Right atrium auricular region (tissue), 2 donors: ENCODE data around the gene F2. TPM values are rescaled to one million over a fixed set of nuclear protein-coding genes. Genes with fewer than 3 reads are reported as not detected.
"Not testable (repeated sequence)": the region's sequence is repeated elsewhere in the genome, so short reads cannot be mapped to it uniquely, and the experiment has no call there.

Experiments
- DNase-seq: peaks from one replicate; pipeline ENCODE4 v3.0.0-alpha.2; 2019; ENCODE audit warnings: low spot score
- H3K27ac ChIP-seq, 2 donors: fragments of 200-600 bp; sonication (generic); 1 replicate in 1 of 2; 2 replicates in 1 of 2; pipeline ENCODE4 v1.5.1; 2016 to 2019
- H3K27me3 ChIP-seq, 2 donors: fragments of 200-600 bp; sonication (generic); one replicate each; pipeline versions ENCODE4 v1.5.1 to v1.6.0; 2017 to 2019
- H3K36me3 ChIP-seq: fragments of 200-600 bp; sonication (generic); one replicate; pipeline ENCODE4 v1.5.1; 2016
- H3K4me1 ChIP-seq, 2 donors: fragments of 200-600 bp; sonication (generic); one replicate each; pipeline versions ENCODE4 v1.5.1 to v1.6.0; 2017 to 2019
- H3K4me3 ChIP-seq, 2 donors: fragments of 200-600 bp; sonication (generic); 1 replicate in 1 of 2; 2 replicates in 1 of 2; pipeline ENCODE4 v1.5.1; 2017 to 2019; ENCODE audit warnings: mild to moderate bottlenecking in 1 of 2, moderate library complexity in 1 of 2
- H3K9me3 ChIP-seq, 2 donors: fragments of 200-600 bp; sonication (generic); one replicate each; pipeline ENCODE4 v1.5.1; 2019
- total RNA-seq, 2 donors: library from RNA; depleted of rRNA; stranded (reverse); fragments of >200 nt; gene quantifications; one replicate each; pipeline ENCODE4 v1.1.0, GENCODE V29; 2016
- TF ChIP-seq, protein P1 (sequence below), 2 donors: fragments of 200-600 bp; sonication (generic); IDR thresholded peaks; one replicate each; pipeline ENCODE4 v1.5.1; 2019; ENCODE audit warnings: antibody characterized with exemption in 2 of 2

Gene F2
- total RNA-seq, 2 donors from 2014 or later, result not detected

DNA sequence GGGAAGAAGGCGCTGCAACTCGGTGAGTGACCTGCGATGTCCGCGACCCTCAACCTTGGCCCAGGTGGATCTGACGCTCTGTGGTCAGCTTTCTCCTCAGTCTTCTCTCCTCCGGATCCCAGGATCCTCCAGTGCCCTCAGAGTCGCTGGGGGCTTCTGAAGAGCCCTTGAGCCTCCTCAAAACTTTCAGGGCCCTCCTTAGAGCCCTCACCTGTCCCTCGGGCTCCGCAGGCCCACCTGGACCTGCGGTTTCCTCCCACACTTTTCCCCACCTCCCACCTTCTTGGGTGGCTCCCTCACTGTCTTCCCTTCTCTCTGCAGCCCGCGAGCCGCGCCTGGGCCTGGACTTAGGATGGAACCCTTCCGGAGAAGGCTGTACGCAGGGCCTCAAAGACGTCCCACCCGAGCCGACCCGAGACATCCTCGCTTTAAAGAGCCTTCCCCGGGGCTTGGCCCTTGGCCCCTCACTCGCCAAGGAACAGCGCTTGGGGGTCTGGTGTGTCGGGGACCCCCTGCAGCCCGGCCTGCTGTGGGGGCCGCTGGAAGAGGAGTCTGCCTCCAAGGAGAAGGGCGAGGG, 17.8 kb upstream of the F2 start:
- H3K36me3 ChIP-seq, result peaks cover 41% of the 10 kb centered on the region
- H3K27me3 ChIP-seq, result no peaks in the 10 kb centered on the region
- TF ChIP-seq, protein P1, sequence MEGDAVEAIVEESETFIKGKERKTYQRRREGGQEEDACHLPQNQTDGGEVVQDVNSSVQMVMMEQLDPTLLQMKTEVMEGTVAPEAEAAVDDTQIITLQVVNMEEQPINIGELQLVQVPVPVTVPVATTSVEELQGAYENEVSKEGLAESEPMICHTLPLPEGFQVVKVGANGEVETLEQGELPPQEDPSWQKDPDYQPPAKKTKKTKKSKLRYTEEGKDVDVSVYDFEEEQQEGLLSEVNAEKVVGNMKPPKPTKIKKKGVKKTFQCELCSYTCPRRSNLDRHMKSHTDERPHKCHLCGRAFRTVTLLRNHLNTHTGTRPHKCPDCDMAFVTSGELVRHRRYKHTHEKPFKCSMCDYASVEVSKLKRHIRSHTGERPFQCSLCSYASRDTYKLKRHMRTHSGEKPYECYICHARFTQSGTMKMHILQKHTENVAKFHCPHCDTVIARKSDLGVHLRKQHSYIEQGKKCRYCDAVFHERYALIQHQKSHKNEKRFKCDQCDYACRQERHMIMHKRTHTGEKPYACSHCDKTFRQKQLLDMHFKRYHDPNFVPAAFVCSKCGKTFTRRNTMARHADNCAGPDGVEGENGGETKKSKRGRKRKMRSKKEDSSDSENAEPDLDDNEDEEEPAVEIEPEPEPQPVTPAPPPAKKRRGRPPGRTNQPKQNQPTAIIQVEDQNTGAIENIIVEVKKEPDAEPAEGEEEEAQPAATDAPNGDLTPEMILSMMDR (IDR thresholded peaks at IDR 0.05), result no peak
- DNase-seq, result no peak
- peak overlapping the region; percentile 94 to 96 for H3K27ac ChIP-seq
- H3K9me3 ChIP-seq, result no peaks in the 10 kb centered on the region
- H3K4me3 ChIP-seq, result peak overlapping the region; percentile 79 to 93
- peaks cover 0 to 58% of the 10 kb centered on the region in 2 donors for H3K4me1 ChIP-seq

DNA sequence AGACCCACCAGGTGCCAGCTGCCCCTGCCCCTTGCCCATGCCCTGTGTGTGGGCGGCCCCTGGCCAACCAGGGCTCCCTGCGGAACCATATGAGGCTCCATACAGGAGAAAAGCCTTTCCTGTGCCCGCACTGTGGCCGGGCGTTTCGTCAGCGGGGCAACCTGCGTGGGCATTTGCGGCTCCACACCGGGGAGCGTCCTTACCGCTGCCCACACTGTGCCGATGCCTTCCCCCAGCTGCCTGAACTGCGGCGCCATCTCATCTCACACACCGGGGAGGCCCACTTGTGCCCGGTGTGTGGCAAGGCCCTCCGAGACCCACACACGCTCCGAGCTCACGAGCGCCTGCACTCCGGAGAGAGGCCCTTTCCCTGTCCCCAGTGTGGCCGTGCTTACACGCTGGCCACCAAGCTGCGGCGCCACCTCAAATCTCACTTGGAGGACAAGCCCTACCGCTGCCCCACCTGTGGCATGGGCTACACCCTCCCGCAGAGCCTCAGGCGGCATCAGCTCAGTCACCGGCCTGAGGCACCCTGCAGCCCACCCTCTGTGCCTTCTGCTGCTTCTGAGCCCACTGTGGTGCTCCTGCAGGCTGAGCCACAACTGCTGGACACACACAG, 13.8 kb upstream of the F2 start:
- Histone ChIP-seq H3K27me3 (no peaks in the 10 kb centered on the region), H3K4me1 (peaks cover 0 to 20% of the 10 kb centered on the region in 2 donors), H3K36me3 (peaks cover 56% of the 10 kb centered on the region), H3K27ac (no peak overlapping the region), H3K9me3 (no peaks in the 10 kb centered on the region), H3K4me3 (no peak overlapping the region)
- TF ChIP-seq, protein P1 (IDR thresholded peaks at IDR 0.05), result no peak
- no peak for DNase-seq

DNA sequence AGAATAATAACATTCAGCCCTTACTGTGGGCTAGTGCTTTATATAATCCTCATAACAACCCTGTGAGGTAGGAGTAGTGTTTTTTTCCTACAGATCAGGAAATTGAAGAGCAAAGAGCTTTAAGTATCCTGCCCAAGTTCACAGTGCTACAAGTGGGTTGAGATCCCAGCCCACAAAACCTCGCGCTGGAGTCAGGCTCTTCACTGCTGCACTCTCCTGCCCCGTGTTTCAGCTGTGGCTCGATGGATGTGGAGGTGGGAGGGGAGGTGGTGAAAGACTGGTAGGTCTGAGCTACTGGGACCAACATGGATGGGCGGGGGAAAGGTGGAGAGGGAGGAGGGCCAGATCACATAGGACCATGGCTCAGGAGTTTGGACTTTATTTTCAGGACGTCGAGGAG, 12.1 kb upstream of the F2 start:
- Histone ChIP-seq H3K4me3 (no peak overlapping the region), H3K36me3 (peaks cover 56% of the 10 kb centered on the region), H3K27me3 (no peaks in the 10 kb centered on the region), H3K27ac (no peak overlapping the region), H3K9me3 (no peaks in the 10 kb centered on the region), H3K4me1 (peaks cover 0 to 22% of the 10 kb centered on the region in 2 donors)
- TF ChIP-seq, protein P1 (IDR thresholded peaks at IDR 0.05), result no peak
- no peak for DNase-seq

DNA sequence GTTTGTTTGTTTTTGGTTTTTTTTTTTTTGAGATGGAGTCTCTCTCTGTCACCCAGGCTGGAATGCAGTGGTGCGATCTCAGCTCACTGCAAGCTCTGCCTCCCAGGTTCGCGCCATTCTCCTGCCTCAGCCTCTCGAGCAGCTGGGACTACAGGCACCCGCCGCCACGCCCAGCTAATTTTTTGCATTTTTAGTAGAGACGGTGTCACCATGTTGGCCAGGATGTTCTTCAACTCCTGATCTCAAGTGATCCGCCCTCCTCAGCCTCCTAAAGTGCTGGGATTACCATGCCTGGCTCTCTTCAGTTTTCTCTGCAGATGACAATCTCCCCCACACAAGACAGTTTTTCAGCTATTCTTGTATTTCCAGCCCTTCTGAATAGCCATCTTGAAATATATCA, 9.7 kb upstream of the F2 start:
- H3K27me3 ChIP-seq, H3K9me3 ChIP-seq, DNase-seq, H3K4me3 ChIP-seq: not testable (repeated sequence)
- H3K4me1 ChIP-seq, result peaks cover 0 to 12% of the 10 kb centered on the region in 2 donors
- peak overlapping the region in 1 of 2 donors; percentile 87 for H3K27ac ChIP-seq
- peaks cover 33% of the 10 kb centered on the region for H3K36me3 ChIP-seq

DNA sequence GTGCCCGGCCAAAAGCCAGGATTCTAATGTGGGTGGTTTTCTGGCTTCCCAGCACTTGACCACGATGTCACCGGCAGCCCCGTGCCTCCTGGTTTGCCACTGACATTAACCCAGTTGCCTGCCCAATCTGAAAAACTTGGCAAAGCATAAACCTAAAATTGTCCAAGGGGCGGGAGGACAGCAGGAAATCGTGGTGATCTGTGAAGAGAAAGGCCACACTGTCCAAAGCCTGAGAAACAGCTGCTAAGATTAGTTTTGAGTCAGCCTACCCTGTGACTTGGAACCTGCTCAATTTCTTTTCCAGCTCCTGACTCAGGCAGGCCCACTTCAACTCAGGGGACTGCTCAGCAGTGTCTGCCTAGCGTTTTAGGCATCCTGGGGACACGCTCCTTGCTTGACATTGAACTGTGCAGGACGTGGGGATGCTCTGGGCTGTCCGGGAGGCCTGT, 8.2 kb upstream of the F2 start:
- Histone ChIP-seq H3K4me1 (peaks cover 0 to 12% of the 10 kb centered on the region in 2 donors), H3K27me3 (no peaks in the 10 kb centered on the region), H3K27ac (peak overlapping the region; percentile 87 to 94), H3K4me3 (no peak overlapping the region), H3K9me3 (no peaks in the 10 kb centered on the region), H3K36me3 (peaks cover 18% of the 10 kb centered on the region)
- DNase-seq, result peak; percentile 82
- TF ChIP-seq, protein P1 (IDR thresholded peaks at IDR 0.05), result no peak

DNA sequence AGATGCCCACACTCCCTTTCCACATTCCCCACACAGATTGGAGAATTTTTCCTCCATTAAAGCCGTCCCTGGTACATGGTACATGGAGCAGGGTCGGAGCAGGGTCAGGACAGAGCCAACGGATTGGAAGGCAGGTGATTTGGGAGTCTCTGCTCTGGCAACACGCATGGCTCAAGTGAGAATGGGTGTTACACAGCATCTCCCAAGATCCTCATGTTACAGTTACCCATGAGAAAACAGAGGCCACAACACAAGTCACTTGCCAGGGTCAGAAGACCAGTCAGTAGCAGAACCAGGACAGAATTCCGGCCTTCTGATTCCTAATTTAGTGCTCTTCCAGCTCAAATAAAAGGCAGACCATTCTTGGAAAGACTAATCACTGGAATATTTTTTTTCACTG, 7.7 kb upstream of the F2 start:
- H3K36me3 ChIP-seq, result peaks cover 14% of the 10 kb centered on the region
- TF ChIP-seq, protein P1 (IDR thresholded peaks at IDR 0.05), result no peak
- peaks cover 0 to 12% of the 10 kb centered on the region in 2 donors for H3K4me1 ChIP-seq
- DNase-seq, result no peak
- no peaks in the 10 kb centered on the region for H3K9me3 ChIP-seq
- no peak overlapping the region for H3K4me3 ChIP-seq
- H3K27me3 ChIP-seq, result no peaks in the 10 kb centered on the region
- H3K27ac ChIP-seq, result peak overlapping the region; percentile 87 to 94
